Smooth muscle cell (in vitro differentiated cells): ENCODE results near the gene KIF5B. TPM values are rescaled to one million over a fixed set of nuclear protein-coding genes. Genes with fewer than 3 reads are reported as not detected.
A peak's percentile ranks its signal among the peaks of the same experiment; 100 is the strongest.
"Not testable (repeated sequence)": the region's sequence is repeated elsewhere in the genome, so short reads cannot be mapped to it uniquely, and the experiment has no call there.

Source experiments
- DNase-seq: peaks from one replicate; lab custom pipeline; 2025; ENCODE audit not compliant: unreplicated experiment; lab: John Stamatoyannopoulos, UW
- H2AFZ ChIP-seq: fragments of 200-600 bp; sonication (generic); 2 replicates; pipeline ENCODE4 v1.6.0; 2016; ENCODE audit warnings: antibody characterized with exemption, low read depth, mild to moderate bottlenecking
- H3F3A ChIP-seq: fragments of 200-600 bp; sonication (generic); 2 replicates; pipeline ENCODE4 v1.6.0; 2017; ENCODE audit warnings: antibody characterized with exemption, low read depth
- H3K27ac ChIP-seq: fragments of 200-600 bp; sonication (generic); 2 replicates; pipeline ENCODE4 v1.5.1; 2016; ENCODE audit warnings: low read depth, mild to moderate bottlenecking
- H3K27me3 ChIP-seq: fragments of 200-600 bp; sonication (generic); 2 replicates; pipeline ENCODE4 v1.6.1; 2016; ENCODE audit warnings: low read depth, mild to moderate bottlenecking
- H3K36me3 ChIP-seq: fragments of 200-600 bp; sonication (generic); 2 replicates; pipeline ENCODE4 v1.5.1; 2016; ENCODE audit warnings: low read depth
- H3K4me1 ChIP-seq: fragments of 200-600 bp; sonication (generic); 2 replicates; pipeline ENCODE4 v1.5.1; 2016; ENCODE audit warnings: low read depth
- H3K4me2 ChIP-seq: fragments of 200-600 bp; sonication (generic); 2 replicates; pipeline ENCODE4 v1.6.0; 2016; ENCODE audit warnings: mild to moderate bottlenecking
- H3K4me3 ChIP-seq: fragments of 200-600 bp; sonication (generic); 2 replicates; pipeline ENCODE4 v1.5.1; 2016; ENCODE audit warnings: mild to moderate bottlenecking
- H3K79me2 ChIP-seq: fragments of 200-600 bp; sonication (generic); 2 replicates; pipeline ENCODE4 v1.6.0; 2016; ENCODE audit warnings: low read depth, mild to moderate bottlenecking
- H3K9ac ChIP-seq: fragments of 200-600 bp; sonication (generic); 2 replicates; pipeline ENCODE4 v1.6.0; 2016; ENCODE audit warnings: low read depth
- H3K9me3 ChIP-seq: fragments of 200-600 bp; sonication (generic); replicated peaks from 2 replicates; pipeline ENCODE4 v1.5.1; 2016; ENCODE audit warnings: low read depth
- H4K20me1 ChIP-seq: fragments of 200-600 bp; sonication (generic); 2 replicates; pipeline ENCODE4 v1.6.0; 2016; ENCODE audit warnings: low read depth
- CTCF ChIP-seq: fragments of 200-600 bp; sonication (generic); IDR thresholded peaks from 2 replicates; pipeline ENCODE4 v1.5.1; 2017; ENCODE audit warnings: borderline replicate concordance, mild to moderate bottlenecking, antibody characterized with exemption; ENCODE audit not compliant: insufficient read depth, poor library complexity, severe bottlenecking
- WGBS: methylation state at CpG from one replicate; pipeline ENCODE4 v1.1.7; 2016; ENCODE audit warnings: low lambda C conversion rate; 5-methylcytosine and 5-hydroxymethylcytosine counted together
- polyA plus RNA-seq: library from polyadenylated mRNA; unstranded; fragments of >200 nt; fragmentation: Nextera tagmentation; extraction: Ambion mirVana; gene quantifications from 2 replicates; pipeline ENCODE4 v1.2.1, GENCODE V29; 2016
- total RNA-seq: library from RNA; depleted of rRNA; stranded (reverse); fragments of >200 nt; gene quantifications from 2 replicates; pipeline ENCODE4 v1.2.3, GENCODE V29; 2014

Gene KIF5B
- total and polyA plus RNA-seq, 2 experiments from 2014 or later, result 74.2 to 164 TPM

GRCh38 chr10:32054094-32054493 is 2.1 kb downstream of the KIF5B start:
- no peak for TF ChIP-seq CTCF
- peaks cover 65% of the 10 kb centered on the region for H4K20me1 ChIP-seq
- H3K79me2 ChIP-seq, result peaks cover 70% of the 10 kb centered on the region
- H3K27me3 ChIP-seq, result no peaks in the 10 kb centered on the region
- H3K27ac ChIP-seq, result peak overlapping the region; percentile 91
- no peaks in the 10 kb centered on the region for H3K9me3 ChIP-seq
- peaks cover 40% of the 10 kb centered on the region for H3K4me1 ChIP-seq
- H3K4me2 ChIP-seq, result peak overlapping the region; percentile 94
- no peak overlapping the region for H2AFZ ChIP-seq
- H3K9ac ChIP-seq, result peak overlapping the region; percentile 95
- DNase-seq, result no peak
- H3K4me3 ChIP-seq, result peak overlapping the region; percentile 97
- 2% methylated on average over 5 of the region's 5 CpGs for WGBS
- H3F3A ChIP-seq, result peaks cover 5% of the 10 kb centered on the region
- H3K36me3 ChIP-seq, result no peaks in the 10 kb centered on the region

GRCh38 chr10:32053392-32053791 is 2.8 kb downstream of the KIF5B start:
- 73% methylated on average over 11 of the region's 11 CpGs for WGBS
- Histone ChIP-seq H4K20me1 (peaks cover 72% of the 10 kb centered on the region), H3K4me2 (peak overlapping the region; percentile 94), H3K27ac (peak overlapping the region; percentile 91), H3K79me2 (peaks cover 77% of the 10 kb centered on the region), H3K4me3 (peak overlapping the region; percentile 97), H3K9ac (peak overlapping the region; percentile 95), H3K4me1 (peaks cover 44% of the 10 kb centered on the region)
- H3K36me3 ChIP-seq, DNase-seq, H3F3A ChIP-seq, H2AFZ ChIP-seq, H3K9me3 ChIP-seq, H3K27me3 ChIP-seq: not testable (repeated sequence)

- no peak overlapping the region for H3K9ac ChIP-seq
- H3K27ac ChIP-seq, result peak overlapping the region; percentile 91
- 59% methylated on average over 3 of the region's 3 CpGs for WGBS
- peaks cover 5% of the 10 kb centered on the region for H3F3A ChIP-seq
- no peak for TF ChIP-seq CTCF
- peak overlapping the region; percentile 97 for H3K4me3 ChIP-seq
- H3K79me2 ChIP-seq, result peaks cover 92% of the 10 kb centered on the region
- H3K4me1 ChIP-seq, result peaks cover 44% of the 10 kb centered on the region
- H3K4me2 ChIP-seq, result peak overlapping the region; percentile 94
- no peak overlapping the region for H2AFZ ChIP-seq
- no peaks in the 10 kb centered on the region for H3K36me3 ChIP-seq
- no peaks in the 10 kb centered on the region for H3K27me3 ChIP-seq
- peaks cover 87% of the 10 kb centered on the region for H4K20me1 ChIP-seq
- no peaks in the 10 kb centered on the region for H3K9me3 ChIP-seq
- DNase-seq, result no peak
Observed at GRCh38 chr10:32051926-32052325, 4.3 kb downstream of the KIF5B start.

- H3K27ac ChIP-seq, result peak overlapping the region; percentile 91
- H3K9me3 ChIP-seq, result no peaks in the 10 kb centered on the region
- H4K20me1 ChIP-seq, result peaks cover 100% of the 10 kb centered on the region
- no peak overlapping the region for H3K4me3 ChIP-seq
- peaks cover 13% of the 10 kb centered on the region for H3K36me3 ChIP-seq
- peaks cover 44% of the 10 kb centered on the region for H3K4me1 ChIP-seq
- no peak for DNase-seq
- no peak for TF ChIP-seq CTCF
- peaks cover 5% of the 10 kb centered on the region for H3F3A ChIP-seq
- H3K4me2 ChIP-seq, result peak overlapping the region; percentile 94
- H3K9ac ChIP-seq, result peak overlapping the region; percentile 4
- no peaks in the 10 kb centered on the region for H3K27me3 ChIP-seq
- H3K79me2 ChIP-seq, result peaks cover 100% of the 10 kb centered on the region
- 47% methylated on average over 6 of the region's 6 CpGs for WGBS
- H2AFZ ChIP-seq, result no peak overlapping the region
Observed at GRCh38 chr10:32050177-32050576, 6.0 kb downstream of the KIF5B start.
